Measurements from ENCODE around the gene CBLN1. TPM values are rescaled to one million over a fixed set of nuclear protein-coding genes. Genes with fewer than 3 reads are reported as not detected.

The CBLN1 gene
- total RNA-seq, 1 experiment from 2014 or later, result 5.6 TPM

GRCh38 chr16:49250689-49251088 lies 30.9 kb downstream of the CBLN1 start:
- Histone ChIP-seq H3K18ac (ENCODE audit: insufficient read length, low read depth, low read length) (no peak overlapping the region), H2BK20ac (ENCODE audit: low read depth, low read length, poor library complexity, severe bottlenecking) (no peak overlapping the region), H3K79me2 (ENCODE audit: insufficient read depth, low read length) (no peaks in the 10 kb centered on the region), H3K27me3 (ENCODE audit: insufficient read depth, low read length) (no peaks in the 10 kb centered on the region), H3K79me1 (ENCODE audit: insufficient read depth, low read depth, low read length, poor library complexity, severe bottlenecking) (no peaks in the 10 kb centered on the region), H3K4ac (ENCODE audit: low read depth, low read length) (no peak overlapping the region), H3K27ac (ENCODE audit: insufficient read length, low read depth, low read length) (no peak overlapping the region), H2BK12ac (ENCODE audit: insufficient read length, low read depth, low read length) (no peak overlapping the region), H3K4me2 (ENCODE audit: insufficient read depth, insufficient read length, low read length) (no peak overlapping the region), H3T11ph (ENCODE audit: low read length) (no peak overlapping the region), H3K56ac (ENCODE audit: insufficient read length, low read depth, low read length) (no peak overlapping the region), H4K5ac (ENCODE audit: insufficient read length, low read depth, low read length) (no peak overlapping the region), H3K9me3 (ENCODE audit: control insufficient read depth, low read depth, low read length) (no peaks in the 10 kb centered on the region), H4K20me1 (ENCODE audit: control insufficient read depth, insufficient read depth, insufficient read length) (no peaks in the 10 kb centered on the region), H3K23ac (ENCODE audit: insufficient read length, low read depth, low read length) (no peak overlapping the region), H4K8ac (replicated peaks; ENCODE audit: insufficient read length, low read depth, low read length) (no peak overlapping the region), H2AK5ac (ENCODE audit: insufficient read length, low read length) (no peak overlapping the region), H2BK5ac (ENCODE audit: insufficient read length, low read length) (no peak overlapping the region), H3K9ac (ENCODE audit: extremely low read depth, insufficient read length, low read length) (no peak overlapping the region), H2BK120ac (ENCODE audit: low read depth, low read length, poor library complexity, severe bottlenecking) (no peak overlapping the region), H2AFZ (ENCODE audit: low read length) (no peak overlapping the region), H3K14ac (ENCODE audit: insufficient read depth, low read length) (no peak overlapping the region), H3K4me1 (ENCODE audit: insufficient read depth, low read length) (peaks cover 10% of the 10 kb centered on the region), H2BK15ac (ENCODE audit: low read depth, low read length) (no peak overlapping the region), H4K91ac (ENCODE audit: insufficient read length, low read depth, low read length) (no peak overlapping the region), H3K23me2 (ENCODE audit: insufficient read length, low read depth, low read length, poor library complexity, severe bottlenecking) (no peaks in the 10 kb centered on the region)
- no peak for TF ChIP-seq CTCF (conservative IDR thresholded peaks at IDR 0.05)
- no CpG with 5 or more reads among the region's 1 CpG for WGBS (ENCODE audit: extremely low coverage, insufficient read length, low lambda C conversion rate)
- Mint-ChIP-seq H3K4me1 (peaks cover 22 to 25% of the 10 kb centered on the region in 2 experiments), H3K27me3 (ENCODE audit: low read depth) (peaks cover 3% of the 10 kb centered on the region), H3K4me3 (no peak overlapping the region), H3K27ac (no peak overlapping the region), H3K36me3 (ENCODE audit: insufficient read depth in 1 of 3, low read depth in 3 of 3) (no peaks in the 10 kb centered on the region), H3K9me3 (peaks cover under 1 to 2% of the 10 kb centered on the region in 2 experiments; a peak in 2 of 5 replicates)
- DNase-seq, result no peak

All from H9 (cell line).